Hematopoietic multipotent progenitor cell treated with erythropoietin and hydrocortisone succinate and interleukin-3 and kit ligand, for 8 days (in vitro differentiated cells): ENCODE results near the gene SNTB2.
"Not testable (repeated sequence)": the region's sequence is repeated elsewhere in the genome, so short reads cannot be mapped to it uniquely, and the experiment has no call there.

Source experiments
- DNase-seq: peaks from one replicate; pipeline ENCODE4 v3.0.0-alpha.2; 2015

Gene SNTB2

GRCh38 chr16:69186642-69187445 lies at the start of gene SNTB2:
Gene SNTB2 (plus strand): TSS chr16:69187164. CDS start chr16:69187167, 3 bp downstream.
- DNase-seq, result peak; percentile 90

GRCh38 chr16:69138608-69139007 lies 48.4 kb upstream of the SNTB2 start:
- no peak for DNase-seq

- DNase-seq, result not testable (repeated sequence)
Measured at GRCh38 chr16:69139464-69139863, 47.5 kb upstream of the SNTB2 start.

DNA sequence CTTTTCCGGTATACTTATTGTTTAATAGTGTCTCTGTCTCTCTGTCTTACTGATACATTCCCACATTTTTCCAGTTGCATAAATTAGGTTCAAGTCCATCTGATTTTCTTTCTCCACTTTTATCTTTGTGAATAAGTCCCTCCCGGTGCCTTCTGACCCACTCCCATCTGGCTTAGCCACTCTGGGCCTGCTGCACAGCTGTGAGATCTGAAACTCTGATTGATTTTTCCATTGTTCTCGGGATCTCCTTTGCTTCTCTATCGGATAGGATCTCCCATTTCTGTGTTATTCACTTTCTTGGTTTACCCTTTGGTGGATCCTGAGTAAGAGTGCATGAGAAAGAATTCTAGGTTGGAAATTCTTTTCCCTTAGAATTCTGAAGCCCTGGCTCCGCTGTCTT lies 46.0 kb upstream of the SNTB2 start:
- no peak for DNase-seq

DNA sequence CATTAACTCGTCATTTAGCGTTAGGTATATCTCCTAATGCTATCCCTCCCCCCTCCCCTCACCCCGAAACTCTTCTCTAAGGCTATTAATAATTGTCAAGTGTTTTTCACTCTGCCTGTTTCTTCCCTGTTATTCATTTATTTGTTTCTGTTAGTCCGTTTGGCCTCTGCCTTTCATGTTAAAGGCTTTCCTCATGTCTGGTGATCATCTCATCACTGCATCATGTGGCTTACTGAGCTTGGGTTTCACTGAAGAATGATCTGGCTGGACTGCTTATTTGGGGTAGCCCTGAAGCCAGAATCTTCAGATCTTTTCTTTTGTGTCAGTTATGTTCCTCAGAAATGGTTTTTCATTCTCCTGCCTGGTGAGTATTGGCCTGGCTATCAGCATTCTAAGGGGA lies 45.0 kb upstream of the SNTB2 start:
- DNase-seq, result no peak

DNA sequence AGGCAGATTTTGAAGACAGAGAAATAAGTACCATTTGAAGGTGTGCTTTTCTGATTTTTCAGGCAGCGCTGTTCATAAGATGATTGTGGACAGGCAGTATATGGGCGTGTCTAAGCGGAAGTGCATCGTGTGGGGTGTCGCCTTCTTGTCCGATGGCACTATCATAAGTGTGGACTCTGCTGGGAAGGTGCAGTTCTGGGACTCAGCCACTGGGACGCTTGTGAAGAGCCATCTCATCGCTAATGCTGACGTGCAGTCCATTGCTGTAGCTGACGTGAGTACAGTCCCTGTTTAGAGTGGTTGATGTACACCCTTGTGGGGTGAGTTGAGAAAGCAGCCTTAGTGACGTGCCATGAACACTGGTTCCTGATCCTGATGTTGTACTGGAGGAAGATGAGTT lies 43.8 kb upstream of the SNTB2 start:
- peak; percentile 56 for DNase-seq

- DNase-seq, result no peak
Measured at GRCh38 chr16:69145658-69146057, 41.3 kb upstream of the SNTB2 start.

DNA sequence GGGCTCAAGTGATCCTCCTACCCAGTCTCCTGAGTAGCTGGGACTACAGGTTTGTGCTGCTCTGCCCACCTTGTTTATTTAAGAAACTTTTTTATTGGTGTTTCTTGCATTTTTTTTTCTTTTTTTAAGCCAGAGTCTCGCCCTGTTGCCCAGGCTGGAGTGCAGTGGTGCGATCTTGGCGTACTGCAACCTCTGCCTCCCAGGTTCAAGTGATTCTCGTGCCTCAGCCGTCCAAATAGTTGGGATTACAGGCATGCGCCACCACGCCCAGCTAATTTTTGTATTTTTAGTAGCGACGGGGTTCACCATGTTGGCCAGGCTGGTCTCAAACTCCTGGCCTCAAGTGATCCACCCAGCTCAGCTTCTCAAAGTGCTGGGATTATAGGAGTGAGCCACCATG lies 37.3 kb upstream of the SNTB2 start:
- DNase-seq, result not testable (repeated sequence)

GRCh38 chr16:69150146-69150865 lies 36.7 kb upstream of the SNTB2 start:
- peak; percentile 74 for DNase-seq

GRCh38 chr16:69157196-69157595 lies 29.8 kb upstream of the SNTB2 start:
- DNase-seq, result no peak

GRCh38 chr16:69160192-69160591 lies 26.8 kb upstream of the SNTB2 start:
- DNase-seq, result no peak

DNA sequence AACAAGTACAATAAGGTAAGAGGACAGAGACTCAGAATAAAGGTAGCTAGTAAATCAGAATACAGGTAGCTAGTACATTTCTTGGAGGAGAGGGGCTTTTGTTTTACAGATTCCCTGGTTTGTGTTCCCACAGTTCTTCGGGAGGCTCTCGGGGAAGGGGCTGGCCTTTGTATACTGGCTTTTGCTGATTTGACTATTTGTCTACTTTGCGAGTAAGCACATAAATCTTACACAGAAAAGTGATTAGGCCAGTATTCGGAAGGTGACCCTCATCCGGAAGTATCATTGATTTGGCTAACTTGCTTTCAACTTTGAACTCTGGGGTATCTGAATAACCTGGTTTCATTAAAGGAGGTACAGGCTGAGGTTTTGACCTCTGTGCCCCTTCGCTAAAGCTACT lies 21.4 kb upstream of the SNTB2 start:
- no peak for DNase-seq

GRCh38 chr16:69166221-69166833 lies 20.6 kb upstream of the SNTB2 start:
- DNase-seq, result no peak

DNA sequence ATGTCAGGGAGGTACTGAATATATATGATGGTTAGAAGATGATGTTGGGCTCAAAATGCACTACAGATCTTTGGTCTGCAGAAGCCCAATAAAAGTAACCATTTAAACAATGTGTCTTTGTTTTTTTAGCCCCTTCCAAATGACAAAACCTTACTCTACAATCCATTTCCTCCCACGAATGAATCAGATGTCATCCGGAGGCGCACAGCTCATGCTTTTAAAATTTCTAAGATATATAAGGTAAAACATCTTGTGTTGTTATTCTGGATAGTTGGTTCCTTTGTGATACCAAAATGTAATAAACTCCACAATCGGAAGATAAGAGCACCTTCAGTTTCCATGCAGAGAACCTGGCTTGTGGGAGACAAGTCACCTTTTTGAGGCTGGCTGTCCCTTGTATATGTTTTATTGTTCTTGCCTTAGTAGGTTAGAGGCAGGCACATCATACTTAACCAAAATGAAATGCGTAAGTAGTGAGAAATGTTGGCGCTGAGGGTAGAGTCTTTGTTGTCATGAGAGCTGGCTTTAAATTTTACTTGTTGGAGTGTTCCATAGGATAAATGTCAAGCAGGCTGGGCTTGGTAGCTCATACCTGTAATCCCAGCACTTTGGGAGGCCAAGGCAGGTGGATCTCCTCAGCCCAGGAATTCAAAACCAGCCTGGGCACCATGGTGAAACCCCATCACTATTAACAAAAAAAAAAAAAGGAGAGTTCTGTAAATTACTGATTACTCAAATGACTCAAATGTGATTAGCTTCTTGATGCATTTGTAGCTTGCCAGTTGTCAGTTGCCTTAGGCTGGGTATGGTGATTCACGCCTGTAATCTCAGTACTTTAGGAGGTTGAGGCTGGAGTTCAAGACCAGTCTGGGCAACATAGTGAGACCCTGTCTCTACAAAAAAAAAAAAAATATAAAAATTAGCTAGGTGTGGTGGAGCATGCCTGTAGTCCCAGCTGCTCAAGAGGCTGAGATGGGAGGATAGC lies 19.7 kb upstream of the SNTB2 start:
- DNase-seq, result no peak

DNA sequence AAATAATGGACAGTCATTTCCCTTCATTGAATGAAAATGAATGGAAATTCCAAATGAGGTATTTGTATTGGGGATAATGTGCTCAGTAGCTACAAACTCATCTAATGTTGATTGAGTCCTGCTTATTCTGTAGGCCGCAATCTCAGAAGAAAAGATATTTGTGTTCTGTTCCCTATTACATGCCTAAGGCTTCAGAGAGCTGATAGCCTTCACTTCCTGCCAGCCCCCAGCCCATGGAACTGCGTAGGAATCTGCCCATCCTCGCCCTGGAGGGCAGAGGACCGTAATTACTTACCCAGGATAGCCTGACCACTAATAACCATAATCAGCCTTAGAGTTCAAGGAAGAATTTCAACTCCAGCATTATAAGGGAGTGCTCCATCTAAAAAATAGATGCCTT lies 17.9 kb upstream of the SNTB2 start:
- no peak for DNase-seq

DNA sequence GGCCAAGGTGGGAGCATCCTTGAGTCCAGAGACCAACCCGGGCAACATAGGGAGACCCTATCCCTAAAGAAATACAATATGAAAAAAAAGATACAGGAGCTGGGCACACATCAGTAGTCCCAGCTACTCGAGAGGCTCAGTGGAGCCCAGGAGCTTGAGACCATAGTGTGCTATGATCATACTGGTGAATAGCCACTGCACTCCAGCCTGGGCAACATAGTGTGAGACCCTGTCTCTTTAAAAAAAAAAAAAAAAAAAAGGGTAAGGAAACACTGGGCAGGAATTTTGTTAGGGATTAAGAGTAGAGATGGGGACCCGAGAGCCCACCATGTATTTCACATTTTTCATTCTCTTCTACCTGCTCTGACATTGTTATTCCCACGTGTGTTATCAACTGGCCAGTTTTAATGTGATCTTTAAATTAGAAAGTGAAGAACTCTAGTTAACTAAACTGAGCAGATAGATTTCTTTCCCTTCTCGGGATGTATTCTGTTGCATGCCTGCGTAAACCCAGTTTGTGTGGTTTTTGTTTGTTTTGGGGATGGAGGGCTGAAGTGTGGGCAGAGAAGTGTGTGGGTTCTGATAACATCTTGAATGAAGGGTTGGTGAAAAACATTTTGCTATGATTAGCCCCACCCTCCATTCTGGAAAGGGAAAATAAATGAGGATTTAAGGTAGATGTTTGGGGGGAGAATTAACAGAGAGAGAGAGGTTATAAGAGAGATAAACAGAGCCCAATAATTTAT lies 17.2 kb upstream of the SNTB2 start:
- no peak for DNase-seq

DNA sequence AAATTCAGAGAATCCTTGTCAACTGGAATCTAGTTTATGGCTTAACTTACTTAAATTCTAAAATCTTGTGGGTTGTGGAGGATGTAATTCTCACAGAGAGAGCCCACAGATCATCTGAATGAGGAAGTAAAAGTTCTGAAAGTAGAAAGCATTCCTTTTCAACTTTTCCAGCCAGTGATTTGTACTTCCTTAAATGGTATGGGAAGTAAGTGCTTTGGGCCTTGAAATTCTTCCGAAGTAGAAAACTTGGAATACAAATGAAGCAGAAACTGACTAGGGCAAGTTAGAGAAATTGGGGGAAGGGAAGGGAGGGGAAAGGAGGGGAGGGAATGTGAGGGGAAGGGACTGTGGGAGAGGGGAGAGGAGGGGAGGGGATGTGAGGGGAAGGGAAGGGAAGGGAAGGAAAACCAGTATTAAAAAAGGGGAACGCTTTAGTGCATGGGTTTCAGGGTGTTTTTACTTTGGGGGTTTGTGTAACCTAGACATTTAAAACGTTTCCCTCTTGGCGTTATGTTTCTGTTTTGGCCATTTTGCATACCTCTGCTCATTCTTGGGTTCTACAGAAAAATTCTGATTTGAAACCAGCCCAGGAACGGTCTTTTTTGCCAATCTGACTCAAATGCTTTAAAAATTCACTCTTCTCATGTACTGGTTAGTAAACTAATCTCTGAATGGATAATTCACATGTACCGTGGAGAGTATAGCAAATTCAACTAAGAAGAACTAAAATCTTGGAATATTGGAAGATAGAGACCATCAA lies 15.5 kb upstream of the SNTB2 start:
- no peak for DNase-seq

DNA sequence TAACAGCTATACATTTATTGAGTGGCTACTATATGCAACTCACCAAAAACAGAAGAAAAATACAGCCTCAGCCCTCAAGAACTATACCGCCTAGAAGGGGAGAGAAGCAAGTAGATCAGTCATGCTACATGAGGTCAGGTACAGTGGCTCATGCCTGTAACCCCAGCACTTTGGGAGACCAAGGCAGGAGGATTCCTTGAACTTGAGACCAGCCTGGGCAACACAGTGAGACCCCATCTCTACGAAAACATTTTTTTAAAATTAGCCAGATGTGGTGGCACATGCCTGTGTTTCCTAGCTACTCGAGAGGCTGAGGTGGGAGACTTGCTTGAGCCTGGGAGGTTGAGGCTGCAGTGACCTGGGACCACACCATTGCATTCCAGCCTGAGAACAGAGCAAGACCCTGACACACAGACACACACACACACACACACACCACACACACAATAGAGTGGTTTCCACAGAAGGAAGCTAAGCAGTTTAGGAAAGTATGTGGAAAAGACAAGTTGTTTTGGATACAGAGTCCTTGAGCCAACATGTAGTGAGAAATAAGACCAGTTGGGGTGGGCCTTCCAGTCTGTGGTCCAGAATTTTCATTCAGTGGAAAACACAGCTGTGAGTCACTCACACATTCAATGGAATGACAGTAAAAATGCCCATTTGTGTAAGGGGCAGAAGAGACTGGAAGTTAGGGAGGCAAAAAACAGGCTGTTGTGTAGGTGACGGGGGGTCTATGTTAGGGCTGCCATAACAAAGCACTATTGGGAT lies 10.7 kb upstream of the SNTB2 start:
- DNase-seq, result no peak

DNA sequence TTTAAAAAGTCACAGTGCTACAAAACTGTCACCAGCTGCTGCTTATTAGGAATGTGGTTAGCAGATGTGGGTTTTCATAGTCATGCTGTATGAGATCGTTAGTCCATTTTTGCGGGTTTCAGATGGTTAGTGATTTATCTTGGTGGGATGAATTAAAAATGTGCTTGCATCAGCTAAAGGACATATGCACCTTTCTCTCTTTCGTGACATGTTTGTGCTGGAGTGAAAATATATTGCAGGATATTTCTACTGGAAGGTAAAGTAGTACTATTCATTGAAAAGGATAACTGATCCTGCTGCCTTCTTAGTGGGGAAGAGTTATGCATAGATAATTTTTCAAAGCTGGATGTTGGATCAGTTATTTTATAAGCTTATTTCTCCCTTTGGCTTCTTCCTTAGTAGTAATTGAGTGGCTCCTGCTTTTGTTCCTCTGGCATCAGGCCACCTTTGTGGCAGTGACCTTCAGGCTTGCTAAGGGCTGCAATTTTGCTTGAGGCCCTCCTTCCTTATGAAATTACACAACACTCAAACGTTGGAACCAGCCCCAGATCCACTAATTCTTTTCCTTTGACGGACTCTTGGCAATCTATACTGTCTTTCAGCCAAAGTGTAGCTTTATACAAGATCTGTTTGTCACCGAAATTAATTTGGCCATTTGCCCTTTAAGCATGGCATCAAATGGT lies 7.5 kb upstream of the SNTB2 start:
- DNase-seq, result no peak

DNA sequence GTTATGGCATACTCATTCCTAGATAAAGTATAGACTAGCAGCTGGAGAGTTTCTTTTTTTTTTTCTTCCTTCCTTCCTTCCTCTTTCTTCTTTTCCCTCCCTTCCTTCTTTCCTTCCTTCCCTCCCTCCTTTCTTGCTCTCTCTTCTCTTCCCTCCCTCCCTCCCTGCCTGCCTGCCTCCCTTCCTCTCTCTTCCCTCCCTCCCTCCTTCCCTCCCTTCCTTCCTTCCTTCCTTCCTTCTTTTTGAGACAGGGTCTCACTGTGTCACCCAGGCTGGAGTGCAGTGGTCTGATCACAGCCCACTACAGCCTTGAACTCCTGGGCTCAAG lies 7.0 kb upstream of the SNTB2 start:
- no peak for DNase-seq
